Activated CD8-positive, alpha-beta T cell treated with anti-CD3 and anti-CD28 coated beads for 36 hours (primary cell): ENCODE results near the gene LIN28A. TPM values are rescaled to one million over a fixed set of nuclear protein-coding genes. Genes with fewer than 3 reads are reported as not detected.
A peak's percentile ranks its signal among the peaks of the same experiment; 100 is the strongest.

Source experiments
- ATAC-seq: fragments of 200-7000 bp; cut with Tn5 transposase; one replicate; pipeline ENCODE4 v1.10.0; 2021; ENCODE audit warnings: mild to moderate bottlenecking, moderate library complexity
- CTCF ChIA-PET: fragments of 350-600 bp; sonication (Branson Sonifier 250); formaldehyde crosslinking; loops from one replicate; lab custom pipeline; 2021; ENCODE audit warnings: antibody characterized with exemption; lab: Charles Lee
- POLR2A ChIA-PET: fragments of 350-600 bp; sonication (Branson Sonifier 250); formaldehyde crosslinking; loops from one replicate; lab custom pipeline; 2021; ENCODE audit warnings: antibody characterized with exemption; lab: Charles Lee
- DNase-seq: peaks from one replicate; pipeline ENCODE4 v3.0.0-alpha.2; 2020
- H3K27ac Mint-ChIP-seq: one replicate; pipeline ENCODE4 v1.8.0; 2021; ENCODE audit warnings: mild to moderate bottlenecking, mixed read lengths
- H3K27me3 Mint-ChIP-seq: one replicate; pipeline ENCODE4 v1.8.0; 2021; ENCODE audit warnings: mixed read lengths
- H3K36me3 Mint-ChIP-seq: one replicate; pipeline ENCODE4 v1.8.0; 2021; ENCODE audit warnings: low read depth, mixed read lengths
- H3K4me1 Mint-ChIP-seq: one replicate; pipeline ENCODE4 v1.8.0; 2021; ENCODE audit warnings: low read depth, mixed read lengths
- H3K4me3 Mint-ChIP-seq: one replicate; pipeline ENCODE4 v1.8.0; 2021; ENCODE audit warnings: mild to moderate bottlenecking, moderate library complexity, mixed read lengths
- H3K9me3 Mint-ChIP-seq: one replicate; pipeline ENCODE4 v1.8.0; 2021; ENCODE audit warnings: mixed read lengths
- CTCF ChIP-seq: fragments of 200-600 bp; IDR thresholded peaks from one replicate; pipeline ENCODE4 v1.8.0; 2022; ENCODE audit warnings: antibody characterized with exemption, mild to moderate bottlenecking
- intact Hi-C: fragments of 100-400 bp; cut with micrococcal nuclease; formaldehyde crosslinking; loops from one replicate; pipeline ENCODE4 v1.10.0; 2022
- total RNA-seq, 2 experiments: library from RNA; stranded (reverse); gene quantifications; one replicate each; pipeline ENCODE4 v1.2.3, GENCODE V29; 2021

LIN28A gene
- total RNA-seq, 2 experiments from 2014 or later, result not detected

- no peaks in the 10 kb centered on the region for H3K36me3 Mint-ChIP-seq
These were observed 19.2 kb upstream of the LIN28A start for GRCh38 chr1:26391450-26391849.

GRCh38 chr1:26395754-26396153 lies 14.9 kb upstream of the LIN28A start:
- Mint-ChIP-seq H3K27ac (no peak overlapping the region), H3K27me3 (no peaks in the 10 kb centered on the region), H3K4me1 (peaks cover 15% of the 10 kb centered on the region), H3K36me3 (no peaks in the 10 kb centered on the region), H3K9me3 (no peaks in the 10 kb centered on the region), H3K4me3 (no peak overlapping the region)
- CTCF ChIA-PET, result interaction anchor here (0.7 to 3.2 kb wide), 13 partner anchors 11 to 161 kb away, joined by 3 to 15 read pairs (median 4); partner anchors contain the start of gene CD52
- no peak for TF ChIP-seq CTCF
- no peak for ATAC-seq
- POLR2A ChIA-PET, result interaction anchor here (1.2 kb wide), 1 partner anchor 20 kb away, joined by 4 read pairs; no protein-coding TSS in a partner anchor
- no peak for DNase-seq
- intact Hi-C loops, result no loop called here

More at GRCh38 chr1:26391450-26391849, 19.2 kb upstream of the LIN28A start:
- ChIA-PET POLR2A (interaction anchor here (1.0 to 1.9 kb wide), 2 partner anchors 13 to 103 kb away, joined by 3 to 6 read pairs; no protein-coding TSS in a partner anchor), CTCF (interaction anchor here (0.7 to 4.2 kb wide), 21 partner anchors 9 to 290 kb away, joined by 3 to 30 read pairs (median 4); partner anchors contain the start of genes CD52 and CEP85)
- Mint-ChIP-seq H3K9me3 (no peaks in the 10 kb centered on the region), H3K27ac (no peak overlapping the region), H3K4me3 (no peak overlapping the region), H3K27me3 (no peaks in the 10 kb centered on the region), H3K4me1 (peaks cover 40% of the 10 kb centered on the region)
- peak; percentile 82 for TF ChIP-seq CTCF
- DNase-seq (peak; percentile 71), ATAC-seq (peak; percentile 69)
- intact Hi-C loops, result loop anchor here (5.0 kb wide), 1 partner anchor 34 kb away; no protein-coding TSS in a partner anchor

- POLR2A ChIA-PET, result no interaction called here
- no peaks in the 10 kb centered on the region for H3K36me3 Mint-ChIP-seq
- H3K4me1 Mint-ChIP-seq, result peaks cover 4% of the 10 kb centered on the region
- no peak for TF ChIP-seq CTCF
- no peaks in the 10 kb centered on the region for H3K9me3 Mint-ChIP-seq
- no peak overlapping the region for H3K4me3 Mint-ChIP-seq
- DNase-seq (no peak), ATAC-seq (no peak)
- intact Hi-C loops, result no loop called here
- no peak overlapping the region for H3K27ac Mint-ChIP-seq
- CTCF ChIA-PET, result interaction anchor here (1.4 to 3.8 kb wide), 4 partner anchors 17 to 123 kb away, joined by 3 to 29 read pairs (median 12); no protein-coding TSS in a partner anchor
- peaks cover 8% of the 10 kb centered on the region for H3K27me3 Mint-ChIP-seq
These were observed 11.6 kb upstream of the LIN28A start for GRCh38 chr1:26399034-26399433.

- peaks cover 13% of the 10 kb centered on the region for H3K27me3 Mint-ChIP-seq
- POLR2A ChIA-PET, result no interaction called here
- H3K4me3 Mint-ChIP-seq, result no peak overlapping the region
- no peak for DNase-seq
- ATAC-seq, result no peak
- no peaks in the 10 kb centered on the region for H3K9me3 Mint-ChIP-seq
- CTCF ChIA-PET, result interaction anchor here (0.9 to 3.8 kb wide), 3 partner anchors 14 to 168 kb away, joined by 3 to 29 read pairs (median 3); partner anchors contain the start of gene CEP85
- H3K27ac Mint-ChIP-seq, result no peak overlapping the region
- intact Hi-C loops, result no loop called here
- TF ChIP-seq CTCF, result no peak
- H3K36me3 Mint-ChIP-seq, result no peaks in the 10 kb centered on the region
- H3K4me1 Mint-ChIP-seq, result no peaks in the 10 kb centered on the region
These were observed 8.7 kb upstream of the LIN28A start for GRCh38 chr1:26401891-26402290.

GRCh38 chr1:26403656-26404055 lies 7.0 kb upstream of the LIN28A start:
- DNase-seq (no peak), ATAC-seq (no peak)
- Mint-ChIP-seq H3K27me3 (peaks cover 16% of the 10 kb centered on the region), H3K27ac (no peak overlapping the region), H3K4me1 (peaks cover 3% of the 10 kb centered on the region), H3K4me3 (no peak overlapping the region), H3K9me3 (no peaks in the 10 kb centered on the region), H3K36me3 (no peaks in the 10 kb centered on the region)
- ChIA-PET POLR2A (interaction anchor here (1.0 kb wide), 1 partner anchor 11 kb away, joined by 3 read pairs; no protein-coding TSS in a partner anchor), CTCF (interaction anchor here (3.5 to 4.4 kb wide), 2 partner anchors 14 to 170 kb away, joined by 11 to 31 read pairs; partner anchors contain the start of gene CEP85)
- intact Hi-C loops, result no loop called here
- no peak for TF ChIP-seq CTCF
